Stimulated activated CD8-positive, alpha-beta memory T cell treated with anti-CD3 and anti-CD28 coated beads, Interleukin-7, amount 100 ng/mL, for 48 hours (primary cell): Measurements from ENCODE around the gene TBC1D14.

Experiments
- DNase-seq, 2 donors: peaks; one replicate each; pipeline ENCODE4 v3.0.0-alpha.2; 2020; ENCODE audit warnings: low read depth in 1 of 2; ENCODE audit errors: extremely low read depth in 1 of 2

TBC1D14 gene

GRCh38 chr4:7034262-7035081 is 124.8 kb downstream of the TBC1D14 start:
- no peak for DNase-seq

DNA sequence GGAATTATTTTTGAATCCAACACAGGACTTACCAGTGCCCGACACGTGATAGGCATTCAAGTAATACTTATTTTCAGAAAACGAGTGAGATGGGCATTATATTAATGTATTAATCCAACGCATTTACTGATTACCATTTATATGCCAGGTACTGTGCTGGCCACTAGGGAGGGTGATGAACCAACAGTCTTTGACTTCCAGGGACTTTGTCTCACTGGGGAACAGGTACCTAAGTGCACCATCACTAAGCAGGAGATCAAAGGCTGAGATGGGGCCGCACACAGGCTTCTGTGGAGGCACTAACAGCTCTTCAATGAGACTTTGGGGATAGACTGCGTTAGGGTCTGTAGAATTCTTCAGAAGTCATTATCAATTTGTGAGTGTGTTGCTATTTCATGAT is 127.8 kb downstream of the TBC1D14 start:
- DNase-seq = no peak

DNA sequence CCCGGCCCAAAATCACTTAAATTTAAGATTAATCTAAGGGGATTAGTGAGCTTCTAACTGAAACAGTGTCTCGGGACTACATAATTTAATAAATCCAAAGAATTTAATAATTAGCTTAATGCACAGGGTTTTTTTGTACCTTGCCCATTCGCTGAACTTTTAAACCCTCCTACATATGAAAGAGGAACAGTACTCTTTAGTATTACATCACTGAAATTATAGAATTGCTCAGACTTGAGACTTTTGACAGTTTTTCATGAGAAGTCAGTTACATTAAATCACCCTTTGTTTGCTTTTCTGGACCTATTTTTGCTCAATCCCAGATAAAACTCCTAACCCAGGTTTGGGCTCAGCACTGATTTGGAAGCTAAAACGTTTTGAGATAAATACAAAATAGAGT is 131.1 kb downstream of the TBC1D14 start:
- no peak for DNase-seq

DNA sequence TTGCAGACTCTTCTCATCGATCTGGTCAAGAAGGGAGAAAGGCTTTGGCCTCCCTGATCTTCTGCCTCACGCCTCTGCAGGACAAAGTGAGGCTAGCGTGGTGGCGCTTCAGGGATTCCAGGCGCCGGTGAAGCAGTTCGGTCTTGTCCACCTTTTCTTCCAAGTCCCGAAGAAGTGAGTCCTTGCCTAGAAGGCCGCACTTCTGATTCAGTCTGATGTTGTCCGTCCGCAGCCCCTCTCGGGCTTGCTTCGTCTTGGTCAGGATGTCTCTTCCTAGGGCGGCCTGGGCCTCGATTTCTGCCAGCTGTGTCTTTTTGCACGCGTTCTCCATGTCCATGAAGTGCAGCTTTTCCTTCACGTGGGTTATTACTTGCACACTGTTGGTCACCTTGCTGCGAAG is 131.6 kb downstream of the TBC1D14 start:
- DNase-seq = no peak

- no peak for DNase-seq
Observed at GRCh38 chr4:7041801-7042502, 132.3 kb downstream of the TBC1D14 start.

- peak; percentile 88 to 96 for DNase-seq
Observed at GRCh38 chr4:7042503-7043283, 133.1 kb downstream of the TBC1D14 start.

GRCh38 chr4:7043284-7044136 is 133.9 kb downstream of the TBC1D14 start, which contains the start of gene TADA2B:
TADA2B (plus strand) TSS chr4:7043372; CDS start chr4:7043580, 208 bp downstream.
- peak; percentile 13 to 25 for DNase-seq

DNA sequence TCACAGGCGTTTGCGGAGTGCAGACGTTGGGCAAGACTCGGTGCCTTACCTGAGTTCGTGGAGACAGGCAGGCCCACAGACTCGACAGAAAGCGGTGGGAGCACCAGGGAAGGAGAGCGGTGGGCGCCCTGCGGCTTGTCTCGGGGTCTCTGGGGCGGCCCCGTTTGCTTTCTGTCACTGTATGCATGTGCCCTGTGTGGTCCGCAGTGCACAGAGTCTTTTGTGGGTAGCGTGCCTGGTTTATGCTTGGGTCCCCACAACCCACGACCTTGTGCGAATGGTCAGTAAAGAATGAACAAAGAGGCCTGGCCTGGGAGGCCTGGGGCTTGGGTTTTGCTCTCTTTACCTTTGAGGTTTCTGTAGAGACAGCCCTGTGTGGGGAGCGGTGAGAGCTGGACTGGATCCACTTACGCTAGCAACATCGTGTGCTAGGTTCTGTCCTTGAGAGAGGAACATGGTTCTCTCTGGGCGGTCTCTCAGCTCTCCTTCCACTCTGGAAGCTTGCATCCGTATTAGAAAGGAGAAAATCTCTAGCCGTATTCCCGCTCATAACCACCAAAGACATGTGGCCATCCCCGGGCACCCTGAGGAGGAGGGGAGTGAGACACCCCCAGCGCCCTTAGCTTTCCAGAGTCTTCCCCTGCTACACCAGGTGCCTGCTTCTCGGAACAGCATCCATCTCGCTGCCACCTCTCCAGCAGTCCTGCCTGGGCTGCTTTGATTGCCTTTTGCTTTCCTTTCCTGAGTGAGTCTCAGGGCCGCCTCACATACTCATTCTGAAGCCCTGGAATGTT is 134.7 kb downstream of the TBC1D14 start:
- DNase-seq = no peak

GRCh38 chr4:7045553-7045952 is 135.9 kb downstream of the TBC1D14 start:
- no peak for DNase-seq

GRCh38 chr4:7045961-7046921 is 136.6 kb downstream of the TBC1D14 start:
- DNase-seq = no peak

DNA sequence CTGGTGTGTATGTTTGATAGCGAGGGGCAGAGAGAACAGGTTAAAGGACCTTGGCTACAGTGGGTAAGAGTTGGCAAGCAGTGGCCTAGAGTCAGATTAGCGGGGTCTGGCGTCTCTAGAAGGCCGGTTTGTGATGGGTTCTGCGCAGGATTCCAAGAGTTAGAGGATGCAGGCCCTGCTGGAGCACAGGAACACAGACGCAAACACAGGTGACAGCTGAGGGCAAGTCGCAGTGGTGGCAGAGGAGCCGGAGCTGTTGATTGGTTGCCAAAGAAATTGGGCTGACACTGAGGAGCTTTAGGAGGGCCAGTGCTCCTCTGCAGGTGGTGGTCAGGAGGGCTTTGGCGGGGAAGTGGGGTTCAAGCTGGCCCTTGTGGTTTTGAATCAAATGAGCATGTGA is 137.3 kb downstream of the TBC1D14 start:
- no peak for DNase-seq

DNA sequence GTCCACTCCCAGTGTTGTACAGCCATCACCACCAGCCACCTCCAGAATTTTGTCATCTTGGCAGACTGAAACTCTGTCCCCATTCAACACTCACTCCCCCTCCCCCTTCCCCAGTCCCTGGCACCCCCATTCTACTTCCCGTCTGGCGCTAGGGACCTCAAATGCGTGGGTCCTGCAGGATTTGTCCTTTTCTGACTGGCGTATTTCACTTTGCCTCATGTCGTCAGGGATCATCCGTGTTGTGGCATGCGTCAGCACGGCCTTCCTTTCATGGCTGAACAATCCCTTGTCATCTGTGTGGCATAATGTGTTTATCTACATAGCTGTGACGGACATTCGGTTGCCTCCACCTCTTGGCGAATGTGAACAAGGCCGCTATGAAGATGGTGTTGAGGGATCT is 139.0 kb downstream of the TBC1D14 start:
- DNase-seq = no peak

DNA sequence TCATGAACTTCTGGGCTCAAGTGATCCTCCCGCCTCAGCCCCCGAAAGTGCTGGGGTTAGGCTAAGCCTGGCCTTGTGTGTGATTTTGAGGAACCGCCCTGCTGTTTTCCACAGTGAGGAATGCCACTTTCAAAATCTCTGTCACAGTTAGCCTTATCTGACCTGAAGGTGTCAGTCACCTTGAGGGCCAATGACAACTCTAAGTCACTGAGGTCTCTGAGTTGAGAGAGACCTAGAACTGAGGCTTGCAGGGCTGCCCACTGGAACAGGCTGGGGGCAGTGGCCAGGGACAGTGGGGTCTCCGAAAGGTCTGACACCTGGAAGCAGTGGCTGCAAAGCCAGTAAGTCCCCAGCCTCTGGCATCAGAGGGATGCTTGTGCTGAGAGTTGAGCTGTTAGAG is 139.7 kb downstream of the TBC1D14 start:
- no peak for DNase-seq

DNA sequence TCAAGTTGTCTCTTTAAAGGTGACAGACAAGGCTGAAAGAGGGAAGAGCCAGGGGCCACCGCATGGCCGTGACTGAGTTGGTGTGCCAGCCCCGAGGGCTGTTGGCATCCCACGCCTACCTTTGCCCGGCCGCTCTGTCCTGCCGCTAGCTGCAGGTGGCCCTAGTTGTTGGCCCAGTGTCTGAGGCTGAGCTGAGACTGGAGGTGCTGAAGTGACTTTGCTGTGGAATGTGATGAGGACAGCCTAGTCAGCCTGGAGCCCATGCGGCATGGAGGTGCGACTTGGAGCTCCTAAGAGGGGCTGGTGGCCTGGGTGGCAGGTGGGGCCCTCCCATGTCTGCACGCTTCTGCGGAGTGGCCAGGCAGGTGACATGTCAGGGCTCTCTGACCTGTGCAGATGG is 140.1 kb downstream of the TBC1D14 start:
- DNase-seq = no peak

DNA sequence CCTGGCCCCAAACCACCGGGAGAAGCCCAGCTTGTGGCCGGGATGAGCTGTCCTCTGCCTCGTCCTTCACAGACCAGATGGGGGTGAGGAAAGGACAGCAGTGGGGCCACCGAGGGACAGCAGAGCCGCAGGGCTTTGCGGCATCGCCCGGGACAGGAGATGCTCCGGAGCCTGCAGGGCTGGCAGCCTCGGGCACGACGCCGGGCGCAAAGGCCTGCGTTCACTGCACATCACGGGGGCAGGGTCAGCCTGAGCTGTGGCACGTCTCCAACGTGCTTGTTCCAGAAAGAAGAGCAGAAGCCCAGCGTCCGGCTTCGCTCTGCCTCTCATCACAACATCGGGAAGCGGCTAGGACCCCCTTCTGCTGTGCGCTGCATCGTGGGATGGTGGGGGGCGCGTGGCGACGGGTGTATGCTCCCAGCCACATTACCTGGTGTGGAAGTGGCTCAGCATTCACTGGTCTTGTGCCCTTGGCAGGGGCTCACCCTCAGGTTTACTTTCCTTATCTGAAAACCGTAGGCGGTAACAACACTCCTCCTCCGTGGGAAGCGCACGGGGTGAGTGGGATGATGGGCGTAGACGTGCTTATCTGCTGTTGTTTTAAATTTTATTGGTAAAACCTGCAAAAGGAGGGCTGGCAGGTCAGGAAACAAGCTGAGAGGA is 141.0 kb downstream of the TBC1D14 start:
- DNase-seq = no peak

- DNase-seq = no peak
Observed at GRCh38 chr4:7051144-7051495, 141.5 kb downstream of the TBC1D14 start.

- no peak for DNase-seq
Observed at GRCh38 chr4:7051905-7052304, 142.3 kb downstream of the TBC1D14 start.

- no peak for DNase-seq
Observed at GRCh38 chr4:7052313-7052712, 142.7 kb downstream of the TBC1D14 start.
